Hepatocyte (in vitro differentiated cells): Measurements from ENCODE around the gene TCF7L2. TPM values are rescaled to one million over a fixed set of nuclear protein-coding genes. Genes with fewer than 3 reads are reported as not detected.

Experiments
- DNase-seq: peaks from one replicate; pipeline ENCODE4 v3.0.0-alpha.2; 2016; ENCODE audit warnings: low spot score
- H2AFZ ChIP-seq: fragments of 200-600 bp; sonication (generic); 2 replicates; pipeline ENCODE4 v1.6.0; 2016; ENCODE audit warnings: antibody characterized with exemption, mild to moderate bottlenecking
- H3K27ac ChIP-seq: fragments of 200-600 bp; sonication (generic); 2 replicates; pipeline ENCODE4 v1.5.1; 2016; ENCODE audit warnings: mild to moderate bottlenecking
- H3K27me3 ChIP-seq: fragments of 200-600 bp; sonication (generic); 2 replicates; pipeline ENCODE4 v1.6.1; 2016
- H3K36me3 ChIP-seq: fragments of 200-600 bp; sonication (generic); replicated peaks from 2 replicates; pipeline ENCODE4 v1.5.1; 2016; ENCODE audit warnings: low read depth; ENCODE audit not compliant: insufficient read depth
- H3K4me1 ChIP-seq: fragments of 200-600 bp; sonication (generic); 2 replicates; pipeline ENCODE4 v1.5.1; 2016; ENCODE audit warnings: mild to moderate bottlenecking, moderate library complexity; ENCODE audit not compliant: insufficient read depth
- H3K4me2 ChIP-seq: fragments of 200-600 bp; sonication (generic); 2 replicates; pipeline ENCODE4 v1.6.0; 2016
- H3K4me3 ChIP-seq: fragments of 200-600 bp; sonication (generic); 2 replicates; pipeline ENCODE4 v1.5.1; 2016; ENCODE audit warnings: mild to moderate bottlenecking
- H3K79me2 ChIP-seq: fragments of 200-600 bp; sonication (generic); 2 replicates; pipeline ENCODE4 v1.6.0; 2017; ENCODE audit warnings: mild to moderate bottlenecking
- H3K9me2 ChIP-seq: fragments of 200-600 bp; sonication (generic); replicated peaks from 2 replicates; pipeline ENCODE4 v1.6.0; 2017; ENCODE audit warnings: mild to moderate bottlenecking; ENCODE audit not compliant: insufficient read depth
- H3K9me3 ChIP-seq: fragments of 200-600 bp; sonication (generic); 2 replicates; pipeline ENCODE4 v1.5.1; 2016; ENCODE audit warnings: low read depth, mild to moderate bottlenecking
- H4K20me1 ChIP-seq: fragments of 200-600 bp; sonication (generic); 2 replicates; pipeline ENCODE4 v1.6.0; 2016; ENCODE audit warnings: mild to moderate bottlenecking; ENCODE audit not compliant: insufficient read depth, poor library complexity, severe bottlenecking
- EZH2 ChIP-seq: fragments of 200-600 bp; sonication (generic); IDR thresholded peaks from 2 replicates; pipeline ENCODE4 v1.6.1; 2016; ENCODE audit warnings: antibody characterized with exemption, mild to moderate bottlenecking, borderline replicate concordance
- EZH2phosphoT487 ChIP-seq: fragments of 200-600 bp; sonication (generic); IDR thresholded peaks from one replicate; pipeline ENCODE4 v1.6.1; 2018; ENCODE audit warnings: antibody characterized with exemption, mild to moderate bottlenecking, low read depth, moderate library complexity; ENCODE audit not compliant: unreplicated experiment, severe bottlenecking
- WGBS: methylation state at CpG from one replicate; pipeline ENCODE4 v1.1.6; 2016; ENCODE audit warnings: low lambda C conversion rate; ENCODE audit errors: missing lambda C conversion rate; 5-methylcytosine and 5-hydroxymethylcytosine counted together
- polyA plus RNA-seq: library from polyadenylated mRNA; unstranded; fragments of >200 nt; fragmentation: Nextera tagmentation; extraction: Ambion mirVana; gene quantifications from 2 replicates; pipeline ENCODE4 v1.2.1, GENCODE V29; 2016
- total RNA-seq: library from RNA; depleted of rRNA; stranded (reverse); fragments of >200 nt; gene quantifications from 2 replicates; pipeline ENCODE4 v1.2.3, GENCODE V29; 2014
- TF ChIP-seq, protein P1 (sequence below): fragments of 200-600 bp; sonication (generic); IDR thresholded peaks from 2 replicates; pipeline ENCODE4 v1.5.1; 2016; ENCODE audit warnings: antibody characterized with exemption, mild to moderate bottlenecking; ENCODE audit not compliant: poor library complexity

The TCF7L2 gene
- total and polyA plus RNA-seq, 2 experiments from 2014 or later: 14.8 to 28.8 TPM

- H3K27me3 ChIP-seq: no peaks in the 10 kb centered on the region
- H3K4me2 ChIP-seq: no peak overlapping the region
- H3K4me3 ChIP-seq: no peak overlapping the region
- H3K9me3 ChIP-seq: no peaks in the 10 kb centered on the region
- H3K27ac ChIP-seq: no peak overlapping the region
- H2AFZ ChIP-seq: no peak overlapping the region
- H3K9me2 ChIP-seq: no peaks in the 10 kb centered on the region
- TF ChIP-seq EZH2phosphoT487: no peak
- no peak for TF ChIP-seq EZH2
- TF ChIP-seq, protein P1, sequence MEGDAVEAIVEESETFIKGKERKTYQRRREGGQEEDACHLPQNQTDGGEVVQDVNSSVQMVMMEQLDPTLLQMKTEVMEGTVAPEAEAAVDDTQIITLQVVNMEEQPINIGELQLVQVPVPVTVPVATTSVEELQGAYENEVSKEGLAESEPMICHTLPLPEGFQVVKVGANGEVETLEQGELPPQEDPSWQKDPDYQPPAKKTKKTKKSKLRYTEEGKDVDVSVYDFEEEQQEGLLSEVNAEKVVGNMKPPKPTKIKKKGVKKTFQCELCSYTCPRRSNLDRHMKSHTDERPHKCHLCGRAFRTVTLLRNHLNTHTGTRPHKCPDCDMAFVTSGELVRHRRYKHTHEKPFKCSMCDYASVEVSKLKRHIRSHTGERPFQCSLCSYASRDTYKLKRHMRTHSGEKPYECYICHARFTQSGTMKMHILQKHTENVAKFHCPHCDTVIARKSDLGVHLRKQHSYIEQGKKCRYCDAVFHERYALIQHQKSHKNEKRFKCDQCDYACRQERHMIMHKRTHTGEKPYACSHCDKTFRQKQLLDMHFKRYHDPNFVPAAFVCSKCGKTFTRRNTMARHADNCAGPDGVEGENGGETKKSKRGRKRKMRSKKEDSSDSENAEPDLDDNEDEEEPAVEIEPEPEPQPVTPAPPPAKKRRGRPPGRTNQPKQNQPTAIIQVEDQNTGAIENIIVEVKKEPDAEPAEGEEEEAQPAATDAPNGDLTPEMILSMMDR: no peak
- H3K36me3 ChIP-seq: no peaks in the 10 kb centered on the region
- peaks cover 86% of the 10 kb centered on the region for H4K20me1 ChIP-seq
- H3K4me1 ChIP-seq: peaks cover 39% of the 10 kb centered on the region
- WGBS: 84% methylated on average over 1 of the region's 1 CpG
- no peak for DNase-seq
- H3K79me2 ChIP-seq: peaks cover 97% of the 10 kb centered on the region
Observed at GRCh38 chr10:113031147-113031546, 81.1 kb downstream of the TCF7L2 start.

GRCh38 chr10:113033991-113034390 is 83.9 kb downstream of the TCF7L2 start:
- TF ChIP-seq EZH2phosphoT487 (no peak), EZH2 (no peak)
- TF ChIP-seq, protein P1: no peak
- no peaks in the 10 kb centered on the region for H3K9me3 ChIP-seq
- DNase-seq: no peak
- H3K36me3 ChIP-seq: no peaks in the 10 kb centered on the region
- no peak overlapping the region for H2AFZ ChIP-seq
- peaks cover 97% of the 10 kb centered on the region for H3K79me2 ChIP-seq
- no peaks in the 10 kb centered on the region for H3K27me3 ChIP-seq
- peaks cover 22% of the 10 kb centered on the region for H3K4me1 ChIP-seq
- H3K9me2 ChIP-seq: no peaks in the 10 kb centered on the region
- WGBS: 95% methylated on average over 8 of the region's 8 CpGs
- no peak overlapping the region for H3K27ac ChIP-seq
- H3K4me3 ChIP-seq: no peak overlapping the region
- peaks cover 73% of the 10 kb centered on the region for H4K20me1 ChIP-seq
- no peak overlapping the region for H3K4me2 ChIP-seq

GRCh38 chr10:113035732-113036312 is 85.8 kb downstream of the TCF7L2 start:
- Histone ChIP-seq H4K20me1 (peaks cover 66% of the 10 kb centered on the region), H3K9me3 (no peaks in the 10 kb centered on the region), H3K4me2 (peak overlapping the region; percentile 40), H3K27ac (peak overlapping the region; percentile 86), H3K9me2 (no peaks in the 10 kb centered on the region), H3K79me2 (peaks cover 97% of the 10 kb centered on the region), H3K4me1 (peaks cover 20% of the 10 kb centered on the region), H2AFZ (no peak overlapping the region), H3K27me3 (no peaks in the 10 kb centered on the region), H3K36me3 (no peaks in the 10 kb centered on the region), H3K4me3 (no peak overlapping the region)
- 72% methylated on average over 5 of the region's 5 CpGs for WGBS
- peak; percentile 57 for DNase-seq
- TF ChIP-seq EZH2phosphoT487 (no peak), EZH2 (no peak)
- TF ChIP-seq, protein P1: no peak
